Choroid plexus epithelial cell (primary cell): Measurements from ENCODE around the gene NEK1.
"Not testable (repeated sequence)": the region's sequence is repeated elsewhere in the genome, so short reads cannot be mapped to it uniquely, and the experiment has no call there.

Source experiments
- DNase-seq: peaks from one replicate; pipeline ENCODE4 v3.0.0-alpha.2; 2010; ENCODE audit warnings: low read depth
- H3K4me3 ChIP-seq: 2 replicates; pipeline ENCODE4 v1.5.1; 2011; ENCODE audit warnings: low read depth, mild to moderate bottlenecking, control low read depth, low read length, moderate library complexity
- CTCF ChIP-seq: conservative IDR thresholded peaks from 2 replicates; pipeline ENCODE4 v1.5.1; 2011; ENCODE audit warnings: low read depth, mild to moderate bottlenecking, control low read depth, inconsistent platforms, low read length, moderate library complexity

The NEK1 gene

GRCh38 chr4:169464080-169464479, 148.3 kb downstream of the NEK1 start:
- no peak for DNase-seq
- no peak for TF ChIP-seq CTCF
- no peak overlapping the region for H3K4me3 ChIP-seq

GRCh38 chr4:169460081-169460480, 152.3 kb downstream of the NEK1 start:
- no peak for TF ChIP-seq CTCF
- H3K4me3 ChIP-seq: no peak overlapping the region
- DNase-seq: no peak

GRCh38 chr4:169458575-169458974, 153.8 kb downstream of the NEK1 start:
- no peak for DNase-seq
- H3K4me3 ChIP-seq: no peak overlapping the region
- TF ChIP-seq CTCF: no peak

- not testable (repeated sequence) for H3K4me3 ChIP-seq, DNase-seq
Measured at GRCh38 chr4:169452644-169453043, 159.7 kb downstream of the NEK1 start.

- H3K4me3 ChIP-seq, DNase-seq: not testable (repeated sequence)
Measured at GRCh38 chr4:169448935-169449334, 163.4 kb downstream of the NEK1 start.

GRCh38 chr4:169446824-169447223, 165.6 kb downstream of the NEK1 start:
- no peak for TF ChIP-seq CTCF
- DNase-seq: no peak
- H3K4me3 ChIP-seq: no peak overlapping the region

- no peak overlapping the region for H3K4me3 ChIP-seq
- DNase-seq: no peak
- no peak for TF ChIP-seq CTCF
Measured at GRCh38 chr4:169443748-169444147, 168.6 kb downstream of the NEK1 start.

- H3K4me3 ChIP-seq: no peak overlapping the region
- no peak for TF ChIP-seq CTCF
- DNase-seq: peak; percentile 55
Measured at GRCh38 chr4:169440446-169440845, 171.9 kb downstream of the NEK1 start.
